SK-N-SH (cell line): Measurements from ENCODE around the gene COL8A1.

Experiments used
- CTCF ChIP-seq: fragments of 200-600 bp; sonication (generic); IDR thresholded peaks from 2 replicates; pipeline ENCODE4 v1.6.1; 2017; ENCODE audit warnings: antibody characterized with exemption, mild to moderate bottlenecking, moderate library complexity
- GABPA ChIP-seq: IDR thresholded peaks from 2 replicates; pipeline ENCODE4 v1.4.0; 2012; ENCODE audit warnings: low read depth, mild to moderate bottlenecking
- JUND ChIP-seq: IDR thresholded peaks from 2 replicates; pipeline ENCODE4 v1.4.0; 2012
- MAX ChIP-seq: IDR thresholded peaks from 2 replicates; pipeline ENCODE4 v1.4.0; 2012; ENCODE audit warnings: low read depth
- MEF2A ChIP-seq: IDR thresholded peaks from 2 replicates; pipeline ENCODE4 v1.4.0; 2012; ENCODE audit warnings: low read depth, borderline replicate concordance
- RAD21 ChIP-seq: IDR thresholded peaks from 2 replicates; pipeline ENCODE4 v1.6.1; 2012; ENCODE audit warnings: mild to moderate bottlenecking, low read length
- RCOR1 ChIP-seq: fragments of 150-350 bp; IDR thresholded peaks from 2 replicates; pipeline ENCODE4 v1.6.1; 2017; ENCODE audit warnings: antibody characterized with exemption, low read length
- RXRA ChIP-seq: IDR thresholded peaks from 2 replicates; pipeline ENCODE4 v1.4.0; 2012; ENCODE audit warnings: low read depth, mild to moderate bottlenecking, borderline replicate concordance
- YY1 ChIP-seq: IDR thresholded peaks from 2 replicates; pipeline ENCODE4 v1.4.0; 2012; ENCODE audit warnings: low read depth, mild to moderate bottlenecking

GRCh38 chr3:99625237-99625622 is 13.2 kb upstream of the COL8A1 start:
- TF ChIP-seq CTCF: no peak
- no peak for TF ChIP-seq JUND
- no peak for TF ChIP-seq GABPA
- TF ChIP-seq RAD21: no peak
- no peak for TF ChIP-seq YY1
- no peak for TF ChIP-seq MEF2A
- TF ChIP-seq MAX: no peak
- no peak for TF ChIP-seq RCOR1
- TF ChIP-seq RXRA: no peak
